ENCODE data around the gene CDK17.
A peak's percentile ranks its signal among the peaks of the same experiment; 100 is the strongest.

Gene CDK17

DNA sequence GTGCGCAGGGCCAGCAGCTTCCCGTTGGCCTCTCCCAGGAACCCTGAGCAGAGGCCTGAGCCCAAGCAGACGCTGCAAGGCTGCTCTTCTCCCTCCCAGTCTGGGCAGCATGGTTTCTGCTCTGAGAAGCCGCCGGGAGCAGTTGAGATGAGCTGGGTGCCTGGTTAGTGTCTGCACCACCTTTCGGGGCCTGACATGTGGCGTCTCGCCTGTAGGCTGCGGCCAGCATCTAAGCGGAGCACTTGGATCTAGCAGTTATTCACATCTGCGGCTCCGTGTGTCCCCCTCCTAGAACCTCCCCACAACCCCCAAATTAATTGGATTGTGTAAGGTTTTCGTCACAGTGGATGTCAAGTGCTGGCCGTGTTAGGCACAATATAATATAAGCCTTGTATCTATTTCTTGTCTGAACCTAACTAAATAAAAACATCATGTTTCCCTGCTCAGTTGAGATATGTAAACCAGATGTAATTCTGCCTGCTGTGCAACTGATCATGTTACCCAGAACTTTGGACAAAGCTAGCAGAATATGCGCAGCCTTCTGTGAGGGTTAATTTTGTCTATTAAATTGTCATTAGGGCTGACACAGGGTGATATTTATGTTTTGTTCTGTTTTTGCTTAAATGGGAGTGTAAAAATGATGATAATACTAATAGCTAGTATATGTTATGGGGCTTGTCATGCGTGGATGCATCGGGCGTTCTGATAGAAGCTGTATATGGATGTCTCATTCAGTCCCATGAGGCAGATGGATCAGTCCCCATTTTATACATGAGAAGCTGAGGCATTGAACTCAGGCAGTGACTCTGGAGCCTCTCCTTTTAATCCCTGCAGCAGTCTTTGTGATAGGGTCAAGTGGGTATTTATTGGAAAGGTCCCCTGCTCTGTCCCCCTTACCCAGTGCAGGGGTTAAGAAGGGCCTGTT is 160.3 kb downstream of the CDK17 start:
- DNase-seq (ENCODE audit: low read depth in 2 of 2), result peak in 1 of 2 experiments; percentile 47

DNA sequence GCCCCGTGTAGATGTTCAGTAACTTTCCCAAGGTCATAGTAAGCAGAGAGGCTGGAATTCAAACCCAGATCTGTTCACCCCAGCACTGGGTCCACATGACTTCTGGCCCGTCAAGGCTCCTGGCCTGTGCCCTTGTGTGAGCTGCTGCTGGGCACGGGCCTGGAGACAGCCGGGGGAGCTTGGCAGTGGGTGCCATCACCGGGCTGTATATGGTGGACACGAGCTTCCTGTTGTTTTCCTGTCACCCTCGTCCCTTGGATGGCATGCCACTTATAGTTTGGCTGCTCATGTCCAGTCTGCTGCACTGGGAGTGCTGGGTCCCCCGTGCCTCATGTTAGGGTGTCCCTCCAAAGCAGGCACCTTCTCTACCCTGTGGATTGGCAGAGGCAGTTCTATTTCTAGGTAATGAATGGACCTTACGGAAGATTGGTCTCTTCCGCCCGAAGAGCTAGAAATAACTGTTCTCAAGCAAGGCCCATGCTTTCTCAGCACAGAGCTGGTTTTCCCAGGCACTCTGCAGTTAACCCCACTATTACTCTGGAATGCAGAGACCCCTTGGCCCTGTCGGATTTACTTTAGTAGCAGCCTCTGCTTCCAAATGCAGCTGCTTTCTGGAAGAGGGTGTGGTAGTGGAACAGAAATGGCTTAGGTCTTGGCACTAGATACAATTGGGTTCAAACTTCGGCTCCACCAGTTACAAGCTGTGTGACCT is 161.7 kb downstream of the CDK17 start:
- DNase-seq (ENCODE audit: low read depth in 2 of 2), result no peak

DNA sequence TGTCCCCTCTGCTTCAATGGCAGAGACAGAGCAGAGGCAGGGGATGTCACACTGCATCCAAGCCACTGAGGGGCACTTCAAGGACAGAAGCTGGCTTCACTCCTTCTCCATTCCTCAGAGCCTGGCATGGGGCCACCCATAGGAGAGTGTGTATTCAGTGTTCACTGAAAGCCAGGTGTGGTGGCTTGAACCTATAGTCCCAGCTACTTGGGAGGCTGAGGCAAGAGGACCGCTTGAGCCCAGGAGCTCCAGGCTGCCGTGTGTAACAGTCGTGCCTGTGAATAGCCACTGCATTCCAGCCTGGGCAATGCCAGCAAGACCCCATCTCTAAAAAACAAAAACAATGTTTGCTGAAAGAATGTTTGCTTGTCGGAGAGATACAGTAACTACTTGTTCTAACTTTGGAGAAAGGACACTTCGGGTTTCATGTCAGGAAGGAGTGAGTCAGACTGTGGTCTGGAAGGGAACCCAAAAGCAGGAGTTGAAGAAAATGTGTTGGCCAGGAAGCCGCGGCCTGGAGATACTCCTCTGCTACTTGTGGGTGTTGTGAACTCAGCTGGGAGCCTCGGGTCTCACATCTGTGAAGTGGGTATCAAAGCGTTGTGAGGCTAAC is 162.7 kb downstream of the CDK17 start:
- DNase-seq (ENCODE audit: low read depth in 2 of 2), result peak; percentile 85

DNA sequence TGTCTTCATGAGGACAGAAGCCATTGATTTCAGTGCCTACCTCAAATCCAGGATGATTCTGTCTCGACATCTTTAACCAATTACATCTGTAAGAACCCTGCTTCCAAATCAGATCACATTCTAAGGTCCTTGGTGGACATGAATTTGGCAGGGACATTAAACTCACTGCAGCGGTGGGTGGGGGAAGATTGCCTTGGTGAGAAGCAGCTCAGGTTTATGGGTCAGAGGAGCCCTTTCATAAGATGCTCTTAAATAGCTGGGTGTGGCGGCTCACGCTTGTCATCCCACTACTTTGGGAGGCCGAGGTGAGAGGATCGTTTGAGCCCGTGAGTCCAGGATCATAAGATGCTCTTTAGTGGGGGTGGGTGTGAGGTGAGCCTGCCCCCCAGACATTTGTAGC is 163.2 kb downstream of the CDK17 start:
- no peak for DNase-seq (ENCODE audit: low read depth in 2 of 2)

DNA sequence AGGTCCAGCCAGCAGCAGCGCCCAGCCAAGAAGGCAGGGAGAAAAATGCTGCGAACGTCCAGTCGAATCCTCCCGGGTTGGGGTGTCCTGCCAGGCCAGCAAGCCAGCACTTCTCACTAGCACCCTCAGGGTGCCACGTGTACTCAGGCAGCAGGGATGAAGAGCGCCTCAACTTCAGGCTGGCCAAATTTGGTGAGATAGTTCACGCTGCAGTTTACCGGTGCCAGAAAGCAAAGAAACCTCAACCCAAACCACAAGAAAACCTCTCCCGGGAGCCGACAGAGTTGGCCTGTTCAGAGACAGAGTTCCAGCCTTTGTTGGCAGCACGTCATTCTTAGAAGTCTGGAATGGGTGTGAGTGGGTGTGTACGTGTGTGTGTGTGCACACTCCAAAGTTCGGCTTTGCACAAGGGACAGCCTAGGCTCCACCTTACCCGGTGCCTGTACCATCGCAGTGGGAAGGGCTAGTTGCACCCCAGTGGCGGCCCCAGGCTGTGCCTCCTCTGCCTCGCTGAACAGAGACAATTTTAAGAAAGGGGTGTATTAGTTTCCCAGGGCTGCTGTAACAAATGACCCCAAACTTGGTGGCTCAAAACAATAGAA is 163.9 kb downstream of the CDK17 start:
- peak in 1 of 2 experiments; percentile 30 for DNase-seq (ENCODE audit: low read depth in 2 of 2)

DNA sequence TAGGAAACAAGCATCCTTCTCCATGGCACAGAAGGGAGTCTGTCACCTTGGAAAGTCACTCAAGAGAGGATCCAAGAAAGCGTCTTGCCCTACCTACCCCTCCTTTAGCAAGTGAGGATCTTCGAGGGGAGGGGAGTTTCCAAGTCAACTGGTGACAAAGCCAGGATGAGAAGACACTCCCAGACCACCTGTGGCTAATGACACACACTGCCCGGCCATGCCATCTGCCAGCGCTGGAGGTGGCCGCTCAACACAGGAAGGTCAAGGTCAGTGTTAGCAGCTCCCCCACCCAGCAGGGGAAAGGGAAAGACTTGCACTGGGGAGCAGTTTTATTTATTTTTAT is 164.8 kb downstream of the CDK17 start:
- DNase-seq (ENCODE audit: low read depth in 2 of 2), result no peak

DNA sequence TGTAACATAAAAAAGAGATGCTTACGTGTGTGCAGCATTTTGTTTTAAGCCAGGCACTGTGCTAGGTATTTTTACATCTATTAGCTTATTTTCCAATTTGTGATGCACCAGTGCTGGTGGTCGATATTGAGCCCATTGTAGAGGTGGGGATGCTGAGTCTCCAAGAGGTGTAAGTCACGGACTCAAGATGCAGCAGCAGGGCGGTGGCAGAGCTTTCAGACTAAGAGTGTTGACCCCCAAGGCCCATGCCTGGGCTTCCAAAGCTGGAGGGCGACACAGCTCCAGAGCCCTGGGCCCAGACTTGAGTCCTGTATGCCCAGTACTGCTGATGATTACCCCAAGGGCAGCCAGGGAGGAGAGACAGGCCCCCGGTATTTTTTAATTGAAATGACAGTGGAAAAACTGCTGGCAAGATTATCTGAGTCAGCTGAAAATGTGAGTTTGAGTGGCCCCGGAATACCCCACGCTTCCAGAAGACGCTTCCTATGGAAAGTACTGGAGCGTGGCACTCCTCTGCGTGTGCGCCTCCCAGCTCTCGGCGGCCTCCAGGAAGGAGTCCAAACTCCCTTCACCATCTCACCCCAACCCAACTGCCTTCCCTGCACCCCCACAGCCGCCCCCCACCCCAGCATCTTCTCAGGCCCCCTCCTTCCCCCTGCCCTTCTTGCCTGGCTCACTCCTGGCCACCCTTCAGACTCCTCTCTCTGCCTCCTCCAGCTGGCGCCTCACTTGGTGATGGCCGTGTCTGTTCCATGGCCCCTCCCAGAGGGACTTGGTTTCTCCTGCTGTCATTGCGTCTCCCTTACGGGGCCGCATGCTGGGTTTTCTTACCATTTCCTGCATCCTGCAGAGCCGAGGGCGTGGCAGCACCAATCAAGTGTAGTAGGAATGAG is 165.4 kb downstream of the CDK17 start:
- no peak for DNase-seq (ENCODE audit: low read depth in 2 of 2)

DNA sequence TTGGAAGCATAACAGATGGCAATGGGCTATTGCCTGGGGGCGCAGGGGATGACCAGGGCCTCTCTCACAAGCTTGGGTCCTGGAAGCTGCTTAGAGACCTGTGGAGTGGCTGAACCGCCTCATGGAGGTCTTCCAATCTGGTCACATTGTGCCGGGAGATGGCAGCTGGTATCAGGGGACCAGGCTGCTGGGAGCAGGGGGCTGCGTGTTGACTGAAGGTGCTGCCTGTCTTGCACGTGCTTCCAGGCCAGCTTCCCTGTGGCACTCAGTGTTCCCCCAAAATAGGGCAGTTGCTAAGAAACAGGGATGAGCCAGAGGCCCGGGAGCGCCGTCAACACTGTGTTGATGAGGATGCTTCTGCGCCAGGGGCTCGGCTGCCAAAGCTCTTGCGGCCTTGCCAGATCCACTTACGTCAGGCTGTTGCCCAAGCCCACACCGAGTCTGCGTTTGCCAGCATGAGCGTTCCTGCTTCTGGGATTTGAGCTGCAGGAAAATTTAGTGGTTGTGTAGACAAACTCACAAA is 166.2 kb downstream of the CDK17 start:
- DNase-seq (ENCODE audit: low read depth in 2 of 2), result peak in 1 of 2 experiments; percentile 32

DNA sequence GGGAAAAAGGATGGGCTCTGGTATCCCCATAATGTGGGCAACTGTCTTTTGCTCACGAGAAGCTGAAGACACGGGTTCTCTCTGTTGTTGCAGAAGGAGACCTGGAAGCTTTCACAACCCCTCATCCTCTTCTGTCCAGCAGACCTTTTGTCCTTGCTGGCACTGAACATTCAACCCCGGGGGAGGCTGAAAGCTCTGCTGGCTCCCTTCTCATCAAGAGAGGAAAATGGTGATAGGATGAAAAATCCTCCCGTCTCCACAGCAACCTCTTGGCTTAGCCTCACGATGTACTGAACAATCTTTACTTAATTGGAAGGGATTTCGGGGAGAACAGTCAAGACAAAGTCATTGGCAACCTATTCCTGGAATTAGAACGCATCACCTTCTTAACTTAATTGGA is 167.1 kb downstream of the CDK17 start:
- no peak for DNase-seq (ENCODE audit: low read depth in 2 of 2)

DNA sequence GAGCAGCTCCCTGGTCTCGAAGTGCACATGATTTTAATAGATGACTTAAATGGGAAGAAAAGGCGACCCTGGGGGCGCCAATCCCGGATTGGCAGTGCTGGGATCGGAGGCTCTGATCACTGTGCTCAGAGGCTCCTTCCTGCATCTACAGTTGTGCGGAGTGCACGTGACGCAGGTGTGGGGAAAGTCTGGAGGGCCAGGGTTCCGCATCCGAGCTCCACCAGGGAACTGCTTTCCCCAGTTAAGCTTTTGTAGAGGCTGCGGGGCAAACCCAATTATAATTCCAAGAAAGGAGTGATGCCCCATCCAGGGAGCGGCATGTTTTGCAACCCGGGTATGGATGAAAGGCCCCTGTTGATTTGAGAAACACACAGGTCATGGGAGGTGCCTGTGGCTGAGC is 169.6 kb downstream of the CDK17 start:
- no peak for DNase-seq (ENCODE audit: low read depth in 2 of 2)

DNA sequence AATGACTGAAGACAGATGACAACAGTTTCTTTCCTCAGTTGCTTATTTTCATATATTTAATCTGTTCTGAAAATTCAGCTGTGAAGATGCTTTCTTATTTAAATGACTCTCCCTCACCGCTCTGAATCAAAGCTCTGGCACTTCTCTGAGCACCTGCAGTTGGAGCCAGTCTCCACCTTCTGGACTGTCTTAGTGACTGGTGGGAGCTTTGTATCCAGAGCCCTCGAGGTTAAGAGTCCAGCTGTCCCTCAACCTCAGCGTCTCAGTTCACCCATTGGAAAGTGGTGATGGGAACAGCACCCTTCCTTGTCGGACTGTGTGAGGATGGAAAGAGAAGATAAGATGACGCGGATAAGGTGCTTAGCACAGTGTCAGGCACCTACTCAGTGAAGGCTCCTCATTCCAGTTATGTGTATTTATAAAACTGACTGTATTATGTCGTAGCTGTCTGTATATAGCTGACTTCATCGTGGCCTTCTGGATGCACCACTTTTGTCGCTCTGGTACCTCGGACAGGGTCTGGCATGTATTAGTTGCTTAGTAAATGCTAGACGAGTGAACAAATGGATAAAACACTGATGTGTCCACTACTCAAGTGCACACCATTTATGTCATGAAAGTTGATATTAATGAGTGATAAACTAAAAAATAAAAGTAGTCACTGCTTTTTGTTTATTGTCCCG is 171.5 kb downstream of the CDK17 start:
- no peak for DNase-seq (ENCODE audit: low read depth in 2 of 2)

Data from fibroblast of skin of left biceps (primary cell).